Stimulated activated CD8-positive, alpha-beta memory T cell treated with anti-CD3 and anti-CD28 coated beads, Interleukin-4, amount 100 ng/mL, for 48 hours (primary cell): ENCODE data around the gene AFMID.
A peak's percentile ranks its signal among the peaks of the same experiment; 100 is the strongest.

ENCODE experiments used
- DNase-seq: peaks from one replicate; pipeline ENCODE4 v3.0.0-alpha.2; 2020

Gene AFMID

GRCh38 chr17:78180508-78180907 is 6.7 kb upstream of the AFMID start:
- DNase-seq = no peak

GRCh38 chr17:78182504-78182903 is 4.7 kb upstream of the AFMID start:
- DNase-seq = no peak

- DNase-seq = no peak
These were observed 3.2 kb upstream of the AFMID start for GRCh38 chr17:78183916-78184315.

GRCh38 chr17:78184351-78184750 is 2.8 kb upstream of the AFMID start:
- DNase-seq = no peak

- DNase-seq = no peak
These were observed 2.3 kb upstream of the AFMID start for GRCh38 chr17:78184868-78185267.

- DNase-seq = peak; percentile 44
These were observed 1.0 kb upstream of the AFMID start for GRCh38 chr17:78185981-78186691.

- no peak for DNase-seq
These were observed 9.6 kb downstream of the AFMID start for GRCh38 chr17:78196716-78197115.

DNA sequence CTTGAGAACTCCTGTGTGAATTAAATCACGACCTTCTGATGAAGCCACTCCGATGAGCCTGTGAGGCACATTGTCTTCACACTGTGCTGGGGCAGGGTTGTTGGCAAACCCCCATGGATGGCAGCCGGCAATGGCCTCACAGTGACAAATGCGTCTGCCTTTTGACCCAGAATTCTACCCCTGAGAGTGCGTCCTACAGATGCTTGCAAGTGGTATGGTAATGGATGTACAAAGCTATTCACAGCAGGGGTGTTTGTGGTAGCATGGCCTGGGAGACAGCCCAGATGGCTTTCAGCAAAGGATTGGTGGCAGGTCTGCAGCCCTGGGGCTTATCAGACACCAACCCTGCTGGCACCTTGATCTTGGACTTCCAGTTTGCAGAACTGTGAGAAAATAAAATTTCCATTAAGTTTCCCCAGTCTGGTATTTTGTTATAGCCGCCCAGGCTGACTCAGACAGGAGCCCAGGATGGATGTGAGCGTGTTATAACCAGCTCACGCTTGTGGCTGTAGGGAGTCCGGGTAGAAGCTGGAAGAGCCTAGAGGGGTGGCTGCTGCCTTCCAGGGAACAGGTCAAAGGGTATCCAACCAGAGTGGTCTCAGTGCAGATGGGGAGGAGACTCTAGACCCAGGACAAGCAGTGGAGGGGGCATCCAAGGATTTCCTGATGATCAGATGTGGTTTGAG is 10.1 kb downstream of the AFMID start:
- no peak for DNase-seq

GRCh38 chr17:78200451-78200850 is 13.3 kb downstream of the AFMID start:
- DNase-seq = no peak

DNA sequence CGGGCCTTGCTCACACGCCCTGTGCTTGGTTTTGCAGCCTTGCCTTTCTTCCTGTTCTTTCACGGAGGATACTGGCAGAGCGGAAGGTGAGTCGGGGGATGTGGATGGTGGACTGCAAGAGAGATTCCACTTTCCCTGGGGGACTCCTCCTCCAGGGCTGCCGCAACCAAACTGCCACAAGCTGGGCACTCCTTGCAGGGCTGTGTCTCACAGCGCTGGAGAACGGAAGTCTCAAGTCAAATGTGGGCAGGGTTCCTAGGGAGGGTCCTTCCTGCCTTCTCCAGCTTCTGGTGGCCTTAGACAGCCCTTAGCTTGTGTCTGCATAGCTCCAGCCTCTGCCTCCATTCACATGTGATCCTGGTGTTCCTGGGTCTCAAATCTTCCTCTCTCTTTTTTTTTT is 15.5 kb downstream of the AFMID start:
- DNase-seq = no peak

DNA sequence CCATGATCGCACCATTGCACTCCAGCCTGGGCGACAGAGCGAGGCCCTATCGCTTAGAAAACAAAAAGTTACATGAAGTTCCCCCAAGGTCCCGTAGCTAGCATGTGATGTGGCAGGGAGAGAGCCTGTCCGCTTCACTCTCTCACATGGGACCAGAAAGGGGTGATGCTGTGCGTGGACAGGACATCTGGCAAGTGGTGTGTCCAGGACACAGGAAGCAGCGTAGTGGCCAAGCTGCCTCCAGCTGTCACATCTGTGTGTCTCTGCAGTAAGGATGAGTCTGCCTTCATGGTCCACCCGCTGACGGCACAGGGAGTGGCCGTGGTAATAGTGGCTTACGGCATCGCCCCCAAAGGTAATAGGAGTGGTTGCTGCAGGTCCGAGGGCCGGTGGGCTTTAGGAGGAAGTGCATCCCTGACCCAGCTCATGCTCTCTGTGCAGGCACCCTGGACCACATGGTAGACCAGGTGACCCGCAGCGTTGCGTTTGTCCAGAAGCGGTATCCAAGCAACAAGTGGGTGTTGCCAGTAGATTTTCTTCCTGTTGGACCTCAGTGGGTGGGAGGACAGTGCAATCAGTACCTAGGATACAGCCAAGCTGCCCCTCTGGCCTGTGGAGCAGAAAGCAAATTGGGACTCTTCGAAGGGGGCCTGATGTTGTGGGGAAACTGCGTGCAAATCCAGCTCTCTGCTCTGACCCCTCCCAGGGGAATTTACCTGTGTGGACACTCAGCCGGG is 17.4 kb downstream of the AFMID start:
- no peak for DNase-seq

GRCh38 chr17:78205124-78205775 is 18.1 kb downstream of the AFMID start:
- DNase-seq = no peak

DNA sequence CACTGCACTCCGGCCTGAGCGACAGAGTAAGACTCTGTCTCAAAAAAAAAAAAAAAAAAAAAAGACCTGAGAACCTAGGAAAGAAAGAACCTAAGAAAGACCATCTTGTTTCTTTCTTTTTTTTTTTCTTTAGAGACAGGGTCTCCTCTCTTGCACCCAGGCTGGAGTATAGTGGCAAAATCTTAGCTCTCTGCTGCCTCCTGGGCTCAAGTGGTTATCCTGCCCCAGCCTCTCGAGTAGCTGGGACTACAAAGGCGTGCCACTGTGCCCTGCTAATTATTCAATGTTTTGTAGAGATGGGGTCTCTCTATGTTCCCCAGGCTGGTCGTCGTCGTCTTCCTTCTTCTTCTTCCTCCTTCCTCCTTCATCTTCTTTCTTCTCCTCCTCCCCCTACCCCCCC is 19.1 kb downstream of the AFMID start:
- DNase-seq = no peak

GRCh38 chr17:78208486-78208885 is 21.3 kb downstream of the AFMID start:
- DNase-seq = no peak

- DNase-seq = no peak
These were observed 22.9 kb downstream of the AFMID start for GRCh38 chr17:78210111-78210510.

DNA sequence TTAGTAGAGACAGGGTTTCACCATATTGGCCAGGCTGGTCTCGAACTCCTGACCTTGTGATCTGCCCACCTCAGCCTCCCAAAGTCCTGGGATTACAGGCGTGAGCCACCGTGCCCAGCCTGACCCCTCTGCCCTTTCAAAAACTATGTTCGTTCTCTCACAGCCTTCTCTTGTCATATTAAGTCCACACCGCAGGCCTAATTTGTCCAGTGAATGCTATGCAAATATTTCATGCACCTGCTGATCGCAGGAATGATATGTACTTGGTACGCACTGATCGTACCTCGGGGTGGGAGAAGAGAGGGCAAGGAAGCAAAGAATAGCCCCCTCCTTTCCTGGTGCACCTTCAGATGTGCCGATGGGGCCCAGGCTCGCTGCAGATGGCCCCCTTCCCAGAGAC is 23.9 kb downstream of the AFMID start:
- DNase-seq = no peak

GRCh38 chr17:78214016-78214705 is 27.0 kb downstream of the AFMID start, which contains the start of gene BIRC5:
BIRC5 (plus strand) TSS chr17:78214253; CDS start chr17:78214317, 64 bp downstream.
- peak; percentile 96 for DNase-seq

DNA sequence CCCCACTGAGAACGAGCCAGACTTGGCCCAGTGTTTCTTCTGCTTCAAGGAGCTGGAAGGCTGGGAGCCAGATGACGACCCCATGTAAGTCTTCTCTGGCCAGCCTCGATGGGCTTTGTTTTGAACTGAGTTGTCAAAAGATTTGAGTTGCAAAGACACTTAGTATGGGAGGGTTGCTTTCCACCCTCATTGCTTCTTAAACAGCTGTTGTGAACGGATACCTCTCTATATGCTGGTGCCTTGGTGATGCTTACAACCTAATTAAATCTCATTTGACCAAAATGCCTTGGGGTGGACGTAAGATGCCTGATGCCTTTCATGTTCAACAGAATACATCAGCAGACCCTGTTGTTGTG is 27.5 kb downstream of the AFMID start:
- DNase-seq = no peak

- DNase-seq = no peak
These were observed 32.4 kb downstream of the AFMID start for GRCh38 chr17:78219396-78220150.

GRCh38 chr17:78223061-78223460 is 35.9 kb downstream of the AFMID start:
- DNase-seq = no peak

- no peak for DNase-seq
These were observed 36.6 kb downstream of the AFMID start for GRCh38 chr17:78223765-78224164.
